ENCODE data around the gene ALS2.

- no peak for TF ChIP-seq CTCF (IDR thresholded peaks at IDR 0.05; ENCODE audit: insufficient read depth, low read depth, low read length)
- TF ChIP-seq EZH2 (IDR thresholded peaks at IDR 0.05; ENCODE audit: insufficient read depth, low read length) = no peak
Measured at GRCh38 chr2:201730651-201731285, 50.0 kb downstream of the ALS2 start.
